GM12878 (cell line): Measurements from ENCODE around the gene ADCY7.

Experiments
- CBX3 ChIP-seq: fragments of 200-600 bp; sonication (generic); IDR thresholded peaks from 2 replicates; pipeline ENCODE4 v1.6.1; 2016; ENCODE audit warnings: low read depth, borderline replicate concordance
- CEBPB ChIP-seq, 2 experiments: fragments of 150-350 bp in 1 of 2; IDR thresholded peaks; 2 replicates each; pipeline ENCODE4 v1.6.1; 2012 to 2014; ENCODE audit warnings: low read depth in 2 of 2, low read length in 2 of 2, borderline replicate concordance in 1 of 2, inconsistent platforms in 1 of 2
- CTCF ChIP-seq, 3 experiments: IDR thresholded peaks in 2 of 3; conservative IDR thresholded peaks in 1 of 3; 2 replicates each; pipeline ENCODE4 v1.5.1; 2011; ENCODE audit warnings: low read depth in 3 of 3, low read length in 3 of 3, mild to moderate bottlenecking in 3 of 3, control low read depth in 2 of 3, moderate library complexity in 2 of 3, inconsistent platforms in 1 of 3, mixed read lengths in 1 of 3; ENCODE audit not compliant: control insufficient read depth in 2 of 3, insufficient read depth in 1 of 3; ENCODE audit errors: extremely low read depth in 1 of 3
- ELK1 ChIP-seq: IDR thresholded peaks from 2 replicates; pipeline ENCODE4 v1.6.1; 2012; ENCODE audit warnings: low read depth, low read length, improper control_type of control experiment
- EP300 ChIP-seq, 2 experiments: fragments of 150-350 bp in 1 of 2; IDR thresholded peaks; 2 replicates each; pipeline ENCODE4 v1.6.1; 2011 to 2012; ENCODE audit warnings: low read depth in 2 of 2, low read length in 2 of 2, borderline replicate concordance in 1 of 2, improper control_type of control experiment in 1 of 2, inconsistent platforms in 1 of 2; ENCODE audit not compliant: control insufficient read depth in 1 of 2
- JUND ChIP-seq: IDR thresholded peaks from 2 replicates; pipeline ENCODE4 v1.6.1; 2012; ENCODE audit warnings: low read depth, mild to moderate bottlenecking, low read length, improper control_type of control experiment, moderate library complexity
- MTA3 ChIP-seq: IDR thresholded peaks from 2 replicates; pipeline ENCODE4 v1.6.1; 2012; ENCODE audit warnings: low read length, inconsistent platforms, borderline replicate concordance
- MXI1 ChIP-seq: fragments of 150-350 bp; IDR thresholded peaks from 2 replicates; pipeline ENCODE4 v1.6.1; 2011; ENCODE audit warnings: low read depth, mild to moderate bottlenecking, inconsistent platforms, low read length, improper control_type of control experiment
- NFIC ChIP-seq: IDR thresholded peaks from 2 replicates; pipeline ENCODE4 v1.6.1; 2012; ENCODE audit warnings: low read depth, mild to moderate bottlenecking, inconsistent platforms, low read length, moderate library complexity
- NFYB ChIP-seq: IDR thresholded peaks from 2 replicates; pipeline ENCODE4 v1.6.1; 2011; ENCODE audit warnings: low read depth, mild to moderate bottlenecking, low read length, improper control_type of control experiment, moderate library complexity; ENCODE audit not compliant: insufficient read depth
- POLR2A ChIP-seq: IDR thresholded peaks from 2 replicates; pipeline ENCODE4 v1.6.1; 2011; ENCODE audit warnings: low read depth, mild to moderate bottlenecking, low read length
- POLR2AphosphoS5 ChIP-seq: IDR thresholded peaks from 2 replicates; pipeline ENCODE4 v1.6.1; 2011; ENCODE audit warnings: mild to moderate bottlenecking, low read length, inconsistent platforms
- RUNX3 ChIP-seq: IDR thresholded peaks from 2 replicates; pipeline ENCODE4 v1.6.1; 2012; ENCODE audit warnings: low read length, inconsistent platforms

GRCh38 chr16:50289950-50290764 lies 23.8 kb downstream of the ADCY7 start:
- TF ChIP-seq CEBPB (IDR thresholded peaks at IDR 0.05; ENCODE audit: borderline replicate concordance in 1 of 2, low read depth in 2 of 2, low read length in 2 of 2), result no peak
- peak; percentile 6 for TF ChIP-seq POLR2A
- no peak for TF ChIP-seq ELK1
- no peak for TF ChIP-seq MXI1
- no peak for TF ChIP-seq CTCF (IDR thresholded peaks at IDR 0.05 in 2 of 3, conservative IDR thresholded peaks at IDR 0.05 in 1 of 3; ENCODE audit: control insufficient read depth in 2 of 3, extremely low read depth in 1 of 3, insufficient read depth in 1 of 3, low read depth in 3 of 3, low read length in 3 of 3)
- TF ChIP-seq MTA3, result no peak
- no peak for TF ChIP-seq RUNX3
- no peak for TF ChIP-seq POLR2AphosphoS5
- no peak for TF ChIP-seq EP300 (IDR thresholded peaks at IDR 0.05; ENCODE audit: borderline replicate concordance in 1 of 2, control insufficient read depth in 1 of 2, low read depth in 2 of 2, low read length in 2 of 2)
- TF ChIP-seq NFYB, result no peak
- no peak for TF ChIP-seq JUND
- no peak for TF ChIP-seq CBX3
- no peak for TF ChIP-seq NFIC
